ENCODE data around the gene TINAG.
"Not testable (repeated sequence)": the region's sequence is repeated elsewhere in the genome, so short reads cannot be mapped to it uniquely, and the experiment has no call there.

The TINAG gene

GRCh38 chr6:54307439-54307910 is 766 bp upstream of the TINAG start:
- no peak for DNase-seq (ENCODE audit: low read depth in 3 of 3)

GRCh38 chr6:54308986-54309315 is 710 bp downstream of the TINAG start:
- DNase-seq (ENCODE audit: low read depth in 3 of 3), result no peak

GRCh38 chr6:54310377-54311152 is 2.3 kb downstream of the TINAG start:
- DNase-seq (ENCODE audit: low read depth in 3 of 3), result no peak

GRCh38 chr6:54315656-54316055 is 7.4 kb downstream of the TINAG start:
- no peak for DNase-seq (ENCODE audit: low read depth in 3 of 3)

GRCh38 chr6:54320871-54321270 is 12.6 kb downstream of the TINAG start:
- no peak for DNase-seq (ENCODE audit: low read depth in 3 of 3)

GRCh38 chr6:54327631-54328030 is 19.4 kb downstream of the TINAG start:
- no peak for DNase-seq (ENCODE audit: low read depth in 3 of 3)

GRCh38 chr6:54331571-54331970 is 23.3 kb downstream of the TINAG start:
- DNase-seq (ENCODE audit: low read depth in 3 of 3), result not testable (repeated sequence)

- no peak for DNase-seq (ENCODE audit: low read depth in 3 of 3)
These were observed 27.6 kb downstream of the TINAG start for GRCh38 chr6:54335871-54336270.

- DNase-seq (ENCODE audit: low read depth in 3 of 3), result no peak
These were observed 45.7 kb downstream of the TINAG start for GRCh38 chr6:54353975-54354374.

- no peak for DNase-seq (ENCODE audit: low read depth in 3 of 3)
These were observed 46.4 kb downstream of the TINAG start for GRCh38 chr6:54354608-54355007.

GRCh38 chr6:54357141-54357540 is 48.9 kb downstream of the TINAG start:
- DNase-seq (ENCODE audit: low read depth in 3 of 3), result no peak

GRCh38 chr6:54361188-54361587 is 52.9 kb downstream of the TINAG start:
- no peak for DNase-seq (ENCODE audit: low read depth in 3 of 3)

- DNase-seq (ENCODE audit: low read depth in 3 of 3), result no peak
These were observed 53.5 kb downstream of the TINAG start for GRCh38 chr6:54361734-54362133.

GRCh38 chr6:54366667-54367327 is 58.6 kb downstream of the TINAG start:
- no peak for DNase-seq (ENCODE audit: low read depth in 3 of 3)

GRCh38 chr6:54377776-54378175 is 69.5 kb downstream of the TINAG start:
- no peak for DNase-seq (ENCODE audit: low read depth in 3 of 3)

- DNase-seq (ENCODE audit: low read depth in 3 of 3), result no peak
These were observed 78.1 kb downstream of the TINAG start for GRCh38 chr6:54386295-54386694.

GRCh38 chr6:54390362-54390761 is 82.1 kb downstream of the TINAG start:
- no peak for DNase-seq (ENCODE audit: low read depth in 3 of 3)

GRCh38 chr6:54391577-54391976 is 83.3 kb downstream of the TINAG start:
- DNase-seq (ENCODE audit: low read depth in 3 of 3), result no peak

GRCh38 chr6:54403096-54403495 is 94.9 kb downstream of the TINAG start:
- no peak for DNase-seq (ENCODE audit: low read depth in 3 of 3)

GRCh38 chr6:54404791-54405190 is 96.5 kb downstream of the TINAG start:
- DNase-seq (ENCODE audit: low read depth in 3 of 3), result no peak

- no peak for DNase-seq (ENCODE audit: low read depth in 3 of 3)
These were observed 103.5 kb downstream of the TINAG start for GRCh38 chr6:54411767-54412166.

GRCh38 chr6:54415517-54415916 is 107.3 kb downstream of the TINAG start:
- DNase-seq (ENCODE audit: low read depth in 3 of 3), result no peak

- DNase-seq (ENCODE audit: low read depth in 3 of 3), result no peak
These were observed 111.6 kb downstream of the TINAG start for GRCh38 chr6:54419885-54420284.
